ENCODE measurements around the gene PON3. TPM values are rescaled to one million over a fixed set of nuclear protein-coding genes. Genes with fewer than 3 reads are reported as not detected.

The PON3 gene
- total RNA-seq, 1 donor from 2014 or later, result 2.7 TPM

Other genes starting within 250 kb of the PON3 start
- gene PON1, start 71.8 kb downstream of the PON3 start, total RNA-seq, result 0.19 TPM
- 54.7 TPM for gene PON2, start 38.7 kb upstream of the PON3 start, total RNA-seq
- gene ASB4, start 89.6 kb upstream of the PON3 start, total RNA-seq, result 0.29 TPM
- 482 TPM for gene PDK4, start 200.1 kb upstream of the PON3 start, total RNA-seq

Data from mesenteric fat pad (tissue), 1 donor.